GM21390 (cell line): ENCODE results near the gene RNU6-8.

Experiments used
- ATAC-seq: cut with Tn5 transposase; IDR thresholded peaks from one replicate; pipeline ENCODE4 v1.9.1; 2021; ENCODE audit not compliant: unreplicated experiment

The RNU6-8 gene

GRCh38 chr14:32202998-32203882 lies at the start of gene RNU6-8:
RNU6-8 (minus strand) TSS chr14:32203269.
- peak; percentile 64 for ATAC-seq

- no peak for ATAC-seq
Observed at GRCh38 chr14:32252030-32252670, 49.1 kb upstream of the RNU6-8 start.

GRCh38 chr14:32251530-32251929 lies 48.5 kb upstream of the RNU6-8 start:
- ATAC-seq = no peak

GRCh38 chr14:32250681-32251080 lies 47.6 kb upstream of the RNU6-8 start:
- no peak for ATAC-seq

- no peak for ATAC-seq
Observed at GRCh38 chr14:32249780-32250179, 46.7 kb upstream of the RNU6-8 start.

- no peak for ATAC-seq
Observed at GRCh38 chr14:32249371-32249770, 46.3 kb upstream of the RNU6-8 start.

- no peak for ATAC-seq
Observed at GRCh38 chr14:32246751-32247150, 43.7 kb upstream of the RNU6-8 start.

GRCh38 chr14:32244404-32244803 lies 41.3 kb upstream of the RNU6-8 start:
- ATAC-seq = no peak

- no peak for ATAC-seq
Observed at GRCh38 chr14:32233260-32233659, 30.2 kb upstream of the RNU6-8 start.

- ATAC-seq = no peak
Observed at GRCh38 chr14:32232481-32232880, 29.4 kb upstream of the RNU6-8 start.

GRCh38 chr14:32230695-32231280 lies 27.7 kb upstream of the RNU6-8 start:
- no peak for ATAC-seq

GRCh38 chr14:32230181-32230580 lies 27.1 kb upstream of the RNU6-8 start:
- ATAC-seq = no peak

GRCh38 chr14:32226056-32226455 lies 23.0 kb upstream of the RNU6-8 start:
- ATAC-seq = no peak

- ATAC-seq = no peak
Observed at GRCh38 chr14:32225378-32225920, 22.4 kb upstream of the RNU6-8 start.

- ATAC-seq = no peak
Observed at GRCh38 chr14:32224737-32225377, 21.8 kb upstream of the RNU6-8 start.

GRCh38 chr14:32217301-32217700 lies 14.2 kb upstream of the RNU6-8 start:
- no peak for ATAC-seq

- no peak for ATAC-seq
Observed at GRCh38 chr14:32212833-32213232, 9.8 kb upstream of the RNU6-8 start.

GRCh38 chr14:32211068-32211404 lies 8.0 kb upstream of the RNU6-8 start:
- ATAC-seq = no peak

- no peak for ATAC-seq
Observed at GRCh38 chr14:32209471-32209870, 6.4 kb upstream of the RNU6-8 start.

GRCh38 chr14:32208490-32208889 lies 5.4 kb upstream of the RNU6-8 start:
- ATAC-seq = no peak

GRCh38 chr14:32206552-32206951 lies 3.5 kb upstream of the RNU6-8 start:
- no peak for ATAC-seq
